ENCODE measurements around the gene GARIN5B.
A peak's percentile ranks its signal among the peaks of the same experiment; 100 is the strongest.

GARIN5B gene

DNA sequence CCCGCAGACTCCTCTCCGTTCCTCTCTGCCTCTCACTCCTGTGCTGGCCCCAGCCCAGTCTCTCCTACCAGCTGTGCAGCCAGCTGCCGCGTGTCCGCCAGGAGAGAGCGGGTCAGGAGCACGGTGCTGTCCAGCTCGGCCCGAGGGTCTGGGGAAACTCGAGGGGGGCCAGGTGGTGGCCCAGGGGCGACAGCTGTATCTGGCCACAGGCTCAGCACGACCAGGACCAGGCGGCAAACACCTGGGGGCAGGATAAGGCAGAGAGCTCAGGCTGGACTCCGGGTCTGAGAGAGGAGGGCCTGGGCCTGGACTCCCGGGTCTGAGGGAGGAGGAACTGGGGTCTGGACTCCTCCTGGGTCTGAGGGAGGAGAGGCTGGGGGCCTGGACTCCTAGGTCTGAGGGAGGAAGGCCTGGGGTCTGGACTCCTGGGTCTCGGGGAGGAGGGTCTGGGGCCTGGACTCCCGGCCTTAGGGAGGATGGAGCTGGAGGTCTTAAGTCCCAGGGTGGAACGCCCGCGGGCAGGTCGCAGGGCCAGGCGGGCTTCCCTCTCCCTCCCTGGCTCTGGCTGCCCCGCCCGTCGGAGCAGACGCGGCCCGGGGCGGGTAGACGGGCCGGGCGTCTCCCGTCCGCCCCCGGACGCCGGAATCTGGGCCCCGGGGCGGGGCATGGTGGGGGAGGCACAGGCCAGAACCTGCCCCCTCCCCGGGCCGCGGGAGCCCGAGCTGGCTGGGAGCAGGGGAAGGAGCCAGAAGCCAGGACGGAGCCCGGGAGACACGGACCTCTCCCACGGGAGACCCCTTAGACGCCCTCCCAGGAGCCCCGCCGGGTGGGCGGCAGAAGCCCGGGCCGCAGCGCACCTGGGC is 5.9 kb upstream of the GARIN5B start:
- no peak for DNase-seq

DNA sequence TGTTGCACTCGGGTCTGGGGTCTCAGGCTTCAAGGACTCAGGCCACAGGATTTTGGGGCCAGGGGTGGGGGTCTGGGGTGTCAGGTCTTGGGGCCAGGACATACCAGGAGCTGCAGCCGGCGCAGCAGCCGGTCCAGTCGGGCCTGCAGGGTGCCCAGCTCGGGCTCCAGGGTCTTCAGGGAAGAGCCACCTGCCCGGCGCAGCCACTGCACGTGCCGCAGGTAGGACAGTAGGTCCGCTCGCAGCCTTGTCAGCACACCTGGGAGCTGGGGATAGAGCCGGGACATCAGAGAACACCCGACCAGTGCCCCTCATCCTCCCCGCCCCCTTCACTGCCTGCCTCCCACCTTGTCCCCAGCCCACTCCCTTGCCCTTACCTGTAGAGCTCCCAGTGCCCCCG is 5.0 kb upstream of the GARIN5B start:
- DNase-seq, result no peak

DNA sequence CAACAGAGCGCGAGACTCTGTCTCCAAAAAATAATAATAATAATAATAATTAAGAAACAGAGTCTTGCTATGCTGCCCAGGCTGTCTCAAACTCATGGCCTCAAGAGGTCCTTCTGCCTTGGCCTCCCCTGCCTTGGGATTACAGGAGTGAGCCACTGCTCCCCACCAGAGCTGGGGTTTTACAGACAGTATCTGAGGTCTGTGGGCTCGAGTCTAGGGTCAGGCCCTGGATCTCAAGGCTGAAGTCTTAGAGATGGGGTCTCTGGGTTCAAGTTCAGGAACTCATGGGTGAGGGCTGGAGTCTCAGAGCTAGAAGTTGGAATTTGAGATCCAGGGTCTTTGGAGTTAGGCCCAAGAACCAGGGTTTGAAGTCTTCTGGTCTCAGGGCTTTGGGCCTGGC is 3.7 kb upstream of the GARIN5B start:
- DNase-seq, result no peak

DNA sequence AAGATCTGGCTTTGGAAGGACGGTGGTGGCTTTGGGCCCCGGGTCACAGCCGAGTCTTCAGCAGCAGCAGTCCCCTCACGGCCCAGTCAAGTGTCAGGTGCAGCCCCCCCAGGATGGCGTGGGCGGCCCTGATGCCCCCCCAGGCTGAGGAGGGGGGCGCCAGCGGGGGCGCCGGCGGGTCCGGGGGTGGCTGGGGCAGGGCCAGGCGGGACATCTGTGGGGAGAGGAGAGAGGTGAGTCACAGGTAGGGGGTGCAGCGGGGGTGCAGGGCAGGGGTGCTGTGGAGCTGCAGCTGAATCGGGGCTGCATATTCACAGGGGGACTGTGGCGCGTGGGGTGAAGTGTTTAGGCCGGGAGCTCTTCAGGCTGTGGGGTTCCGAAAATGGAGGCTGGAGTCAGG is 2.9 kb upstream of the GARIN5B start:
- no peak for DNase-seq

DNA sequence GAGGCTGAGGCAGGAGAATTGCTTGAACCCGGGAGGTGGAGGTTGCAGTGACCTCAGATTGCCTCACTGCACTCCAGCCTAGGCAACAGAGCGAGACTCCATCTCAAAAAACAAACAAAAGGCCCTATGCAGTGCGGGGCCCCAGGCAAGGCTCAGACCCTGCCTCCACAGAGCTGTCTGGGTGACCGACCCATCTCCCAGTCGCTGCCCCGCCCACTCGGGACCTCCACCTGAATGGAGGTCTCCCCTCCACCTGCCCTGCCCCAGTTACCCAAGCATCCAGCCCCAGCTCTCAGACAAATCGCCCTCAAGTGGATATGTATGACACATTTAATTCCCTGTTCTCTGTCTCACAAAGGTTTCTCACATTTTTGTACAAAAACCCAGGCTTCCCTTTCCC is 2.2 kb upstream of the GARIN5B start:
- no peak for DNase-seq

DNA sequence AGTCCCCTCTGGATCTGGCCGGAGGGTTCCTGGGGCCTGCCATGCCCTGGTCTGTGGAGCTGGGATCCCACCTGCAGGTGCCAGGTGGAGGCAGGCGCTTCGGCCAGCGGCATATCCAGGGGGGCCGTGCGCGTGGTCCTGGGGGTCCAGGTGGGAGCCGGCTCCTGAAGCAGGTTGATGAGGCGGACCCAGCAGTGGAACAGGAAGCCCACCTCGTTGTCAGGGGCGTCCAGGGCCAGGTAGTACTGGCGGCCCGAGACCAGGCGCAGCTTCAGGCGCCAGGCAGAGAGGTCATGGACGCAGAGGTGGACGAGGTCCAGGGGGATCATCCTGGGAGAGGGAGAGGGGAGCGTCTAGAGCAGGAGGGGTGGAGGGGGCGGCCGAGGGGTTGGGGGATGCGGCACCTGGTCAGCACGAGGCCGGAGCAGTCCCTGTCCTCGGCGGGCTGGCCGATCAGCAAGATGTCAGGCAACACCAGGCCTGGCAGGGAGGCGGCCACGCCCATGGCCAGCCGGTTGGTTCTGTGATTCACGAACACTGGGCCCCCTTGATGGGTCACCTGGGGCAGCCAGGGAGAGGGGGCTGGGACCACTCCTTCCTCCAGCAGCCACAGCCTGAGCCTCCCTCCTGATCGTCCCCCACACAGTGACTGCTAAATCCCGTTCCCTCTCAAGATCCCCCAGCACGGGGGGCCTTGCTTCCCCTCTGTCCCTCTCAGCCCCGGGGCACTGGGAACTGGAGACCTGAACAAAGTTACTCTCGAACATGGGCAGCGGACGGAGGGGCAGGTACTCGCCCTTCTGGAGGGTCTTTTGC is 678 bp downstream of the GARIN5B start:
- DNase-seq, result no peak

- no peak for DNase-seq
Measured at GRCh38 chr19:55360902-55361301, 2.2 kb downstream of the GARIN5B start.

GRCh38 chr19:55358943-55359908 is 3.8 kb downstream of the GARIN5B start:
- no peak for DNase-seq

GRCh38 chr19:55358493-55358892 is 4.6 kb downstream of the GARIN5B start:
- DNase-seq, result no peak

DNA sequence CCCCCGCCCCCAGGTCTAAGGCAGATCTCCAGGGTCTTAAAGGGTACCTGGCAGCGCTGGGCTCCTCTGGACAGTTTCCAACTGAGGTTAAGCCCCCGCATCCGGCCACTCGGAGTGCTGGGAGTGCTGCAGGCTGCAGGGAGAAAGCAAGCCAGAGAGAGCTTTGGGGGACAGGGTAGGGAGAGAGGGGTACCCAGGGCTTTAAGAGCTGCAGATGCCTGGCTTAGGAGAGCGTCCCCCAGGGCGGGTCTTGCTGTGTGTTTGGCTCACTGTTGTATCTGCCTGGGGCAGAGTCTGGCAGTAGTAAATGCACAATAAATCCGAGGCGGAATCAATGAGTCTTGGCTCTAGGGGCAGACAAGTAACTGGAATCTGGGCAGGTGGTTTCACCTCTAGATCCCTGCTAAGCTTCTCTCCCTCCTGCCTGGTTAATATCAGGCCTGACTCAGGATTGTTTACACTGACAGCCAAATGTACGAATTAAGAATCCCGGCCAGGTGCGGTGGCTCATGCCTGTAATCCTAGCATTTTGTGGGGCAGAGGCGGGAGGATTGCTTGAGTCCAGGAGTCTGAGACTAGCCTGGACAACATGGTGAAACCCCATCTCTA is 7.7 kb downstream of the GARIN5B start:
- DNase-seq, result no peak

DNA sequence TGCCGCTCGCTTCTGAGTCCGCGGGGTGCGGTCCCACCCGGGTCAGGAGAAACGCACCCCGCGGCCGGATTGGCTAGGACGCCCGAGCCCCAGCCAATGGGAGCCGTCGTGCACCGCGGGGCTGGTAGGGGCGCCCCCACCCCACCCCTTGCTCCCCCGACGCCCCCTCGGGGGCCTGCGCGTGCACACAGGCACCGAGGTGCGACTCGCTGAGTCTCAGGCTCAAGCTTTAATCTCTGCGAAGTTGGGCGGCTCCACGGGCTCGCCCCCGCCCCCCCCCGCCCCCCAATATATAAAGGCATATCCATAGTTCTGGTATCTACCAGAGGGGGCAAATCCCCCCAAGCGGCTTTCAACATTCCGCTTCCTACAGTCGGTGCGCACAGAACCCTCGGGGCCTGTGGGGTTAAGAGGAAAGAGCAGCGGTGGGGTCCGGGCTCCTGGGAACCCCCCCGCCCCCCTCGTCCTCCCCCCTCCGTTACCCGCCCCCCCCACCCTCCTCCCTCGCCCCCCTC is 8.3 kb downstream of the GARIN5B start, which contains the start of gene COX6B2:
Gene COX6B2, minus strand, starts transcription at position 22 of the 515 bp plus-strand sequence. CDS start 198 bp downstream, outside the sequence.
- peak in 1 of 2 donors; percentile 16 for DNase-seq

DNA sequence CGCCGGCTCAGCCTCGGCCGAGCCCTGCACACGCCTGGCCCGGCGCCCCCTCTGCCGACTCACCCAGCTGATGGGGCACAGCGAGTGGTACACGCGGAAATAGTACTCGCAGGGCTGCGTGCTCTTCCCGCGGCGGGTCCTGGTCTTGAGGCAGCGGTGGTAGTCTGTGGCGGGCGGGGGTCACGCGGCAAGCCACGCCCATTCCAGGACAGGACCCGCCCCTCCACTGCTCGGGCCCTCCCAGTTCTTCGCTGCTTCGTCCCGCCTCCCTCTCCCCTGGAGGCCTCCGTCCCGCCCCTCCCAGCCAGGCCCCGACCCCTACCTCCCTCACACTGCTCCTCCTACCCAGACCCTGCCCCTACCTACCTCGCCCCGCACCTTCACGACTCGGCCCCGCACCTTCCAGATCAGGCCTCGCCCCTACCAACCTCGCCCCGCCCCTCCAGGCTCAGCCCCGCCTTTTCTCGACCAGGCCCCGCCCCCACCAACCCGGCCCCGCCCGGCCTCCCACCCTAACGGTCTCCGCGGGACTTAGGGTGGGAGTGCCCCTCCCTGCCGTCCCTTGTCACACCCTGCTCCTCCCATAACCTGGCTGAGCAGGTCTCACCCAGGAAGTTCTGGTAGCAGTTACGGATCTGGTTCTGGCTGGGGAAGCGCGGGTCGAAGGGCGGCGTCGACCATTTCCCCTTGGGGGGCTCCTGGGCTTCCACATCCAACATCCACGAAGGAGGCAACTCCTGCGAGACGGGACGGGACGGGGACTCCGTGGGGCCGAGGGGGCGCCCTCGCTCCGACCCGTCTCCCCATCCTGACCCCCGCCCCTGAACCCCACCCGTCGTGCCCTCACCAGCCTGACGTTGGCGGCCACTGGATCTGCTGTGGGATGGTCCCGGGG is 9.0 kb downstream of the GARIN5B start:
- peak; percentile 82 to 83 for DNase-seq

GRCh38 chr19:55353356-55353802 is 9.7 kb downstream of the GARIN5B start:
- no peak for DNase-seq

DNA sequence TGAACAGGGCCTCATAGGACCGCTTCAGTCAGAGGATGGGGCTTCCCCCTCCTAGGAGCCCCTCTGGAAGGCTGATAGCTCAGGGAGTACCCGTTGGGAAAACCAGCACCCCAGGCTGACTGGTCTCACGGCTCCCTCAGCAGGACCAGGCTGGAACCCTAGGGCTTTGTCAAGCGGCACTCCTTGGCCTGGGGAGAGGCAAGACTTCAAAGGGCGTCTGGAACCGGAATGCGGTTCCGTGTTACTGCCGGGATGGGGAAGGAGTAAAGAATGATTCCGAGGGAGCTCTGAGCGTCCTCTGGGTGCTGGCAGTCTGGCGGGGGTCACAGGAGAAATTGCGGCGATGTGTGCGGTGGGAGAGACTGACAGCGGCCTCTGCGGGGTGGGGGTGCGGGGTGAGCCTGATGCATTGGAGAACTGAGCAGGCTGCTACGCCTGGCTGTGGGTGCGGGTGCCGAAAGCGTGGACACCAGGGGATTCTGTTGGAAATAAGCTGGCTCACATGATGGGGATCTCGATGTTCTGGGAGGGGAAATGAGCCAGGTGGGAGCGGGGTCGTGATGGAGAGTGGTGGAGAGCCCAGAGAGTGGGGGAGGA is 10.4 kb downstream of the GARIN5B start:
- no peak for DNase-seq

- peak in 1 of 2 donors; percentile 23 for DNase-seq
Measured at GRCh38 chr19:55352040-55352439, 11.0 kb downstream of the GARIN5B start.

DNA sequence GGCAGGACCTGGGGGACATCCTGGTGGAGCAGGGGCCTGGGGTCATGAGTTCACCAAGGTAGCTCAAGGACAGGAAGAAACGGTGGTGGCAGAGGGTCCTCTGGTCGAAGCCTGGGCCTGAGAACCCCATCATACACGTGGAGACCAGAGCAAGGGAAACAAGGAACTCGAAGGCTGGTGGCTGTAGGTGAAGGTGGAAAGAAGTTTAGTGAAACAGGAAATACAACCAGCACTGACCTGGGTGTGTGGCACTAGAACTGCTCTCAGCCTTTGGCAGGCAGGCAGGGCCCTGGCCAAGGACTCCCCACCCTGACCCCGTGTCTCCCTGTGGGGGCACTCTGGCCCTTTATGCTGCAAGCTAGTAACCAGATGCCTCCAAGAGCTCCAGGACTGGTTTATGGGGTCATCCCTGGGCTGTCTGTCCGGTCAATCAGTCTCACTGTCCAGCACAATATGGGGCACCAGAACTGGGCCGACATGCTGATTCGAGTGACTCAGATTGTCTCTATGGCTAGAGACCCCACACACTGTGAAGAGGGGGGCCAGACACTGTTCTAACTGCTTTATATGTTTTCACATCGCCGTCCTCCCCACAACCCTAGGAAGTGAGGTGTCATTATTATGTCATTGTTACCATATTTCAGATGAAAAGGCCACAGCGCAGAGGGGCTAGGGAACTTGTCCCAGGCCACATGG is 12.3 kb downstream of the GARIN5B start:
- no peak for DNase-seq

DNA sequence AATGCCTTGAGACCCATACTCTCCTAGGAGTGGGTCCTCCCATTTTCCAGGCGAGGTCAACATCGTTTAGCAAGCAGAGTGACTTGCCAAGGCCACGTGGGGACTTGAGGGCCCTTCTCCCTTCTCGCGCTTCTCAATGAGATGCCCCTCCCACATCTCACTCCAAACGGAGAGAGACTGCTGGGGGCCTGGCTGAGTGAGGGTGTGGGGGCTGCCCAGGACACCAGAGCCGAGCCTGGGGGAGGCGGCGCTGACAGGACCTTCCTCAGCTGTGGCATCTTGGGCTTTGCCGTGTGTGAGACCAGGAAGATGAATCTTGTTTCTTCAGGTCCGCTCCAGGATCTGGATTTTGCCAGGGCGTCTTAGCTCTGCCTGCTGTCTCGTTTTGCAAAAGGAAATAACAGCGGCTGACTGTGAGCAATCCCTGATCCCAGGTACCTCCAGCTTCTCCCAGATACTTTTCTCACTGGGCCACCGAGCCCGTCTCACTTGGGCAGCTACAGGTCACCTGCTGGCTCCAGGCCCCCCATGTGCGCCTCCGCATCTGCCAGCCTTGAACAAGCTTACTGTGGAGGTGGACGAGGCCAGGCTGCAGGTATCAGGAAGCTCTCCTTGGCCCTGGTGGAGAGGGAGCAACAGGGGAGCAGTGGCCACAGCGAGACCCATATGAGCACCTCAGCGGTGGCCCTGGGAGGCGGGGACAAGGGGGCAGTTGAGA is 14.6 kb downstream of the GARIN5B start:
- no peak for DNase-seq

DNA sequence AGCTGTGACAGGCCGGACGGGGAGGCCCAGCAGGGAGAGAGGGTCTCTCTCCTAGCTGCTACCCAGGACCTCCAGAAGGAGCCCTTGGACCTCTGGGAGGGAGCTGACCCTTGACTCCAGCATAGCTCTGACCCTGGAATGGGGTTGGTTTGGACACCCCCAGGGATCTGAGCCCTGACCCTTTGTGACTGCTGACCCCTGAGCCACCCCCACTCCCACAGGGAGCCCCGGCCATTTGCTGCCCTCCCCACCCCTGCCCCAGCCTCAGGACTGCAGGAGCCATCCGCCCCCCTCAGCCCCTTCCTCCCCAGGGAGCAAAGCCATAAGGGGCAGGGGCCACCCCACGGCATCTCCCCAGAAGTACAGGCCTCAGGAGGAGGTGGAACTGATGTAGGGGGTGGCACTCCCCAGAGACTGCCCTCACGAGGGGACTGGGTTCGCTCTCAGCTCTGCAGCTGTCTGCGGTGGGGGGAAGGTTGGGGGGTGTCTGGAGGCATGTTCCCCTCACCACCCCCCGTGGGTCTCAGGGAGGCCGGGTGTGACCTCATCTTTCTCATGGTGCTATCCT is 15.5 kb downstream of the GARIN5B start:
- no peak for DNase-seq

Data from CD4-positive, alpha-beta T cell treated with Interferon alpha-2 for 1 hour (primary cell).